Kidney (tissue), 14 donors: ENCODE data around the gene DROSHA. TPM values are rescaled to one million over a fixed set of nuclear protein-coding genes. Genes with fewer than 3 reads are reported as not detected.

Experiments used
- DNase-seq, 5 donors: peaks; one replicate each; pipeline ENCODE4 v3.0.0-alpha.2; 2013 to 2020
- FAIRE-seq: peaks from 2 replicates; lab custom pipeline; 2012; peaks lifted over from hg19 to GRCh38; lab: Jason Lieb, UNC
- H3K27ac ChIP-seq, 2 donors: one replicate each; pipeline ENCODE4 v1.7.0; 2013; ENCODE audit warnings: low read depth in 2 of 2, low read length in 2 of 2, inconsistent platforms in 1 of 2
- H3K27me3 ChIP-seq: one replicate; pipeline ENCODE4 v1.7.1; 2013; ENCODE audit warnings: low read length, inconsistent platforms; ENCODE audit not compliant: control insufficient read depth, insufficient read depth
- H3K36me3 ChIP-seq, 3 donors: one replicate each; pipeline versions ENCODE4 v1.7.0 to v1.7.1; 2013; ENCODE audit warnings: low read length in 3 of 3, control low read depth in 1 of 3, inconsistent platforms in 1 of 3; ENCODE audit not compliant: insufficient read depth in 3 of 3, control insufficient read depth in 2 of 3
- H3K4me1 ChIP-seq, 3 donors: one replicate each; pipeline versions ENCODE4 v1.7.0 to v1.7.1; 2013; ENCODE audit warnings: low read length in 3 of 3, inconsistent platforms in 1 of 3, low read depth in 1 of 3; ENCODE audit not compliant: control insufficient read depth in 2 of 3, insufficient read depth in 2 of 3
- H3K4me3 ChIP-seq, 3 donors: one replicate each; pipeline versions ENCODE4 v1.7.0 to v1.8.1; 2013; ENCODE audit warnings: low read length in 3 of 3, control low read depth in 1 of 3, inconsistent platforms in 1 of 3
- H3K9ac ChIP-seq, 3 donors: one replicate each; pipeline versions ENCODE4 v1.7.0 to v1.7.1; 2013; ENCODE audit warnings: low read length in 3 of 3, control low read depth in 1 of 3, inconsistent platforms in 1 of 3
- H3K9me3 ChIP-seq, 3 donors: one replicate each; pipeline versions ENCODE4 v1.7.0 to v1.7.1; 2013; ENCODE audit warnings: low read length in 3 of 3, control low read depth in 1 of 3, inconsistent platforms in 1 of 3; ENCODE audit not compliant: control insufficient read depth in 2 of 3, insufficient read depth in 1 of 3
- intact Hi-C: fragments of 100-400 bp; cut with DNase I; formaldehyde crosslinking; loops from one replicate; pipeline ENCODE4 v1.11.1; 2022
- polyA plus RNA-seq: library from polyadenylated mRNA; stranded (reverse); fragments of 350-450 nt; fragmentation: Illumina TruSeq; extraction: RNeasy Lipid Tissue Mini Kit (QIAGEN cat#74804); gene quantifications from one replicate; pipeline ENCODE4 v1.2.3, GENCODE V29; 2014; ENCODE audit warnings: low read depth, low replicate concordance; ENCODE audit not compliant: insufficient read depth
- total RNA-seq: library from RNA; stranded (reverse); fragmentation: NEBNext Ultra II Directional; extraction: Animal tissue kit (Norgen Biotek cat#: 25700); gene quantifications from one replicate; pipeline ENCODE4 v1.2.1, GENCODE V29; 2021
- TF ChIP-seq, protein P1 (sequence below): IDR thresholded peaks from 3 replicates; pipeline ENCODE4 v1.5.1; 2012; ENCODE audit warnings: mild to moderate bottlenecking, moderate library complexity, borderline replicate concordance; ENCODE audit not compliant: insufficient read depth; ENCODE audit errors: extremely low read depth
- donor health status: control.
- donor health status: control.
- donor health status: control.
- donor health status: control.
- donor health status: control.
- donor health status: DM: yes; HTN: yes; CAD: no.
- donor health status: Normal renal cell carcinoma (clear cell type).

DROSHA gene
- total and polyA plus RNA-seq, 2 donors from 2014 or later = 39.9 to 51.6 TPM

DNA sequence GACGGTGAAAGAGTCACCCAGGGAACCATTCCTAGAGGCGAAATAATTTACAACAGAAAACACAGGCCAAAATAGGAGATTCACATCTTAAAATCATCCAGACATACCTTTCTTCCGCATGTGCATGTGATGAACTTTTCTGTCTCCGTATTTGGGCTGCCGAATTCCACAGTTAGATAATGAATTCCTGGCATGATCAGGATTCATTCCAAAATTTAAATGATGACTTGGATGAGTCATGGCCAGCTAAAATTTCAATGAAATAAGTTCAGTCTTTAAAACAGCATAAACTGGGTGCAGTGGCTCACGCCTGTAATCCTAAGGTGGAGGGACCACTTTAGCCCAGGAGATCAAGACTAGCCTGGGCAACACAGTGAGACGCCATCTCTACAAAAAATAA is 82.7 kb downstream of the DROSHA start:
- H3K9me3 ChIP-seq = no peaks in the 10 kb centered on the region
- TF ChIP-seq, protein P1, sequence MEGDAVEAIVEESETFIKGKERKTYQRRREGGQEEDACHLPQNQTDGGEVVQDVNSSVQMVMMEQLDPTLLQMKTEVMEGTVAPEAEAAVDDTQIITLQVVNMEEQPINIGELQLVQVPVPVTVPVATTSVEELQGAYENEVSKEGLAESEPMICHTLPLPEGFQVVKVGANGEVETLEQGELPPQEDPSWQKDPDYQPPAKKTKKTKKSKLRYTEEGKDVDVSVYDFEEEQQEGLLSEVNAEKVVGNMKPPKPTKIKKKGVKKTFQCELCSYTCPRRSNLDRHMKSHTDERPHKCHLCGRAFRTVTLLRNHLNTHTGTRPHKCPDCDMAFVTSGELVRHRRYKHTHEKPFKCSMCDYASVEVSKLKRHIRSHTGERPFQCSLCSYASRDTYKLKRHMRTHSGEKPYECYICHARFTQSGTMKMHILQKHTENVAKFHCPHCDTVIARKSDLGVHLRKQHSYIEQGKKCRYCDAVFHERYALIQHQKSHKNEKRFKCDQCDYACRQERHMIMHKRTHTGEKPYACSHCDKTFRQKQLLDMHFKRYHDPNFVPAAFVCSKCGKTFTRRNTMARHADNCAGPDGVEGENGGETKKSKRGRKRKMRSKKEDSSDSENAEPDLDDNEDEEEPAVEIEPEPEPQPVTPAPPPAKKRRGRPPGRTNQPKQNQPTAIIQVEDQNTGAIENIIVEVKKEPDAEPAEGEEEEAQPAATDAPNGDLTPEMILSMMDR = no peak
- H3K4me1 ChIP-seq = no peaks in the 10 kb centered on the region
- no peak for DNase-seq
- no peak overlapping the region for H3K9ac ChIP-seq
- H3K4me3 ChIP-seq = no peak overlapping the region
- intact Hi-C loops = no loop called here
- no peak overlapping the region for H3K27ac ChIP-seq
- FAIRE-seq = no peak
- H3K27me3 ChIP-seq = no peaks in the 10 kb centered on the region
- H3K36me3 ChIP-seq = peaks cover 4 to 13% (median 8%) of the 10 kb centered on the region in 3 donors

DNA sequence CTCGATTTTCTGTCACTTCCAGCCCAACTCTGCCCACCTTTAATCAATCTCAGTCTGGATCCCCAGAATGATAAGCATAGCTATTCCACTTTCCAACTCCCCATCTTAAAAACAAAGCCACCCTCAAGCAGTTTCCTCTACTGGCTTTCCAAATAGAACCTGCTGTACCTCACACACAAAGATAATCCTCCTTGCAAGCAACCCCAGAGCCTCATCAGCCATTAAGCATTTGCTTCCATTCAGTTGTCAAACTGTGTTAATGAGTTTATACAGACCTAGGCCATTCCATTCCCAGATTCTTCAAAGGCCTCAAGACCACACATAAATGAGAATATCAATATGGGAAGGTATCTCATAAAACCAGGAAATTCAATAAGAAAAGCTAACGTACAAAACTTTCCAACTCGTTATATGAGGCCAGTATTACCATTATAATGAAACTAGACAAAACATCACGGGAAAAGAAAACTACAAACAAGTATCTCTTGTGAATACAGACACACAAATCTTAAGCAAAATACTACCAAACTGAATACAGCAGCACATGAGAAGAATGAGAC is 86.8 kb downstream of the DROSHA start:
- intact Hi-C loops = no loop called here
- Histone ChIP-seq H3K4me1 (no peaks in the 10 kb centered on the region), H3K36me3 (peaks cover under 1 to 7% (median 4%) of the 10 kb centered on the region in 3 donors), H3K27ac (no peak overlapping the region), H3K4me3 (no peak overlapping the region), H3K27me3 (no peaks in the 10 kb centered on the region), H3K9ac (no peak overlapping the region), H3K9me3 (no peaks in the 10 kb centered on the region)
- DNase-seq = no peak
- TF ChIP-seq, protein P1 = no peak
- no peak for FAIRE-seq

DNA sequence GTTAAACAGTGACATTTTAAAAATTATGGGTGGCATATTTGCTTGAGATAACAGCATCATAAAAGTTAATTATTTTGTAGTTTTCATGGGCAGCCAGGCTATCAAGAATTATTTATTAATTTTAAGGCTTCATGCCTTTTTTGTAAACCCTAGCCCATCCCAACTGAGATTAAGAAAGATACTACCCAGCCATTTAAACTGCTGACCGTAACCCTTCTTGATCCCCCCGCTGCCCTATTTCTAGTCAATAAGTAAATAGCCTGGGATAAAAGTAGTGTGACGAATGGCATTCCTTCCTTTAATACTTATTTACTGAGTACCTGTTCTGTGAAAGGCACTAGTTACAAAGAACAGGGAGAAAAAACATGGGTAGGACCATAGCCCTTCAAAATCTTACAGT is 88.3 kb downstream of the DROSHA start:
- H3K27me3 ChIP-seq = no peaks in the 10 kb centered on the region
- H3K4me3 ChIP-seq = no peak overlapping the region
- intact Hi-C loops = no loop called here
- no peaks in the 10 kb centered on the region for H3K4me1 ChIP-seq
- H3K36me3 ChIP-seq = peaks cover 0 to 6% (median 4%) of the 10 kb centered on the region in 3 donors
- no peak for FAIRE-seq
- no peaks in the 10 kb centered on the region for H3K9me3 ChIP-seq
- H3K9ac ChIP-seq = no peak overlapping the region
- no peak overlapping the region for H3K27ac ChIP-seq
- TF ChIP-seq, protein P1 = no peak
- no peak for DNase-seq
